G401.6 (cell line): ENCODE results near the gene SYNE2.
"Not testable (repeated sequence)": the region's sequence is repeated elsewhere in the genome, so short reads cannot be mapped to it uniquely, and the experiment has no call there.

Experiments
- FAIRE-seq: peaks from 2 replicates; lab custom pipeline; 2012; peaks lifted over from hg19 to GRCh38; lab: Jason Lieb, UNC

The SYNE2 gene

DNA sequence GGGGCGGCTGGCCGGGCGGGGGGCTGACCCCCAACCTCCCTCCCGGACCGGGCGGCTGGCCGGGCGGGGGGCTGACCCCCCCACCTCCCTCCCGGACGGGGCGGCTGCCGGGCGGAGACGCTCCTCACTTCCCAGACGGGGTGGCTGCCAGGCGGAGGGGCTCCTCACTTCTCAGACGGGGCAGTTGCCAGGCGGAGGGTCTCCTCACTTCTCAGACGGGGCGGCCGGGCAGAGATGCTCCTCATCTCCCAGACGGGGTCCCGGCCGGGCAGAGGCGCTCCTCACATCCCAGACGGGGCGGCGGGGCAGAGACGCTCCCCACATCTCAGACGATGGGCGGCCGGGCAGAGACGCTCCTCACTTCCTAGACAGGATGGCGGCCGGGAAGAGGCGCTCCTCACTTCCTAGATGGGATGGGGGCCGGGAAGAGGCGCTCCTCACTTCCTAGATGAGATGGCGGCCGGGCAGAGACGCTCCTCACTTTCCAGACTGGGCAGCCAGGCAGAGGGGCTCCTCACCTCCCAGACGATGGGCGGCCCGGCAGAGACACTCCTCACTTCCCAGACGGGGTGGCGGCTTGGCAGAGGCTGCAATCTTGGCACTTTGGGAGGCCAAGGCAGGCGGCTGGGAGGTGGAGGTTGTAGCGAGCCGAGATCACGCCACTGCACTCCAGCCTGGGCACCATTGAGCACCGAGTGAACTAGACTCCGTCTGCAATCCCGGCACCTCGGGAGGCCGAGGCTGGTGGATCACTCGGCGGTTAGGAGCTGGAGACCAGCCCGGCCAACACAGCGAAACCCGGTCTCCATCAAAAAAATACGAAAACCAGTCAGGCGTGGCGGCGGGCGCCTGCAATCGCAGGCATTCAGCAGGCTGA is 185.3 kb downstream of the SYNE2 start:
- not testable (repeated sequence) for FAIRE-seq

DNA sequence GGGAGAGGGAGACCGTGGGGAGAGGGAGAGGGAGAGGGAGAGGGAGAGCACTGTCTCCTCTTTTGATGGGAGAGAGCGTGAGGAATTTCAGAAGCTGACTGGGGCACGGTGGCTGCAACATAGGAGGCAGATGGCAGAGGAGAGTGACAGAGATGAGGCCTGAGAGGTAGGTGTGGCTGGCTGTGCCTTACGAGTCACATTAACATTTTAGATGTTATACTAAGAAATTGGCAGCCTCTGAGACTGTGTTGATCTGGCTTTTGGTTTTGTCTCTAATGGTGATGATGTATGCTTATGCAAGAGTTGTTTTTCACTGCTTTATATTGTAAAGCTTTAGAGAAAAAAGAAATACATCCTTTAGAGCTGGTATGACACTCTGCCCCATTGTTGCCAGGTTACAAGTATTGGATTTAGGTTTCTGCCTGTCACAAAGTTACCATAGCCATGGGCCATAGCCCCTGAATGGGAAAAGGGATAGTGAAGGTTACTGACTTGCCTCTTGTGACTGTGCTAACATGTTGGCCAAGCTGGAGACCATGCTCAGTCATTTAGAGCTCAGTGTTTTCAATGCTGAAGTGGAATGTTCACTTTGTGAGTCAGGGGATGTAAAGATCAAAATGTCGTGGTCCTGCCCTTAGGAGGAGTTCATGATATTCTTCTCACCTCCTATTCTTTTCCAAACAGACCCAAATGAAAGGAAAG is 186.2 kb downstream of the SYNE2 start:
- no peak for FAIRE-seq

- FAIRE-seq, result no peak
Observed at GRCh38 chr14:64040044-64040443, 187.2 kb downstream of the SYNE2 start.

- FAIRE-seq, result not testable (repeated sequence)
Observed at GRCh38 chr14:64043296-64043695, 190.5 kb downstream of the SYNE2 start.

- FAIRE-seq, result no peak
Observed at GRCh38 chr14:64045091-64045490, 192.3 kb downstream of the SYNE2 start.

DNA sequence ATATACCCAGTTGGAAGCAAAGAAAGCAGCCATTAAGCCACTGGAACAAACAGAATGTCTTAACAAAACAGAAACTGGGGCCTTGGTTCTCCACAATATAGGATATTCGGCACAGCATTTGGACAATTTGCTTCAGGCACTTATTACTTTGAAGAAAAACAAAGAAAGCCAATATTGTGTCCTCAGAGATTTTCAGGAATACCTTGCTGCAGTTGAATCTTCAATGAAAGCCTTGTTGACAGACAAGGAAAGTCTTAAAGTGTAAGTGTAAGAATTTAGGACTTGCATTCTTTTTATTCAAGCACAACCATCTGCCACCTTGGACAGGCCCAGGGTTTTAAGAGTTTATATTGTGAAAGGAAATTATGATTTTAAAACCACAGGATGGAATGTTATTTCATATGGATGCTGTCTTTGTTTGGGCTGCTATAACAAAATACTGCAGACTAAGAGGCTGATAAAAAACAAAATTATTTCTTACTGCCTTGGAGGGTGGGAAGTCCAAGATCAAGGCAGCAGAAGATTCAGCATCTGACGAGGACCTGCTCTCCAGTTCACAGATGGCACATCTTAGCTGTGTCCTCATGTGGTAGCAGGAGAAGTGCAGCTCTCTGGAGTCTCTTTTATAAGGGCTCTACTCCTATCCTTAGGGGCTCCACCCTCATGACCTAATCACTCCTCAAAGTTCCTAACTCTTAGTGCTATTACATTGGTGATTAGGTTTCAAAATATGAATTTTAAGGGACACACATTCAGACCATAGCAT is 197.0 kb downstream of the SYNE2 start:
- no peak for FAIRE-seq

DNA sequence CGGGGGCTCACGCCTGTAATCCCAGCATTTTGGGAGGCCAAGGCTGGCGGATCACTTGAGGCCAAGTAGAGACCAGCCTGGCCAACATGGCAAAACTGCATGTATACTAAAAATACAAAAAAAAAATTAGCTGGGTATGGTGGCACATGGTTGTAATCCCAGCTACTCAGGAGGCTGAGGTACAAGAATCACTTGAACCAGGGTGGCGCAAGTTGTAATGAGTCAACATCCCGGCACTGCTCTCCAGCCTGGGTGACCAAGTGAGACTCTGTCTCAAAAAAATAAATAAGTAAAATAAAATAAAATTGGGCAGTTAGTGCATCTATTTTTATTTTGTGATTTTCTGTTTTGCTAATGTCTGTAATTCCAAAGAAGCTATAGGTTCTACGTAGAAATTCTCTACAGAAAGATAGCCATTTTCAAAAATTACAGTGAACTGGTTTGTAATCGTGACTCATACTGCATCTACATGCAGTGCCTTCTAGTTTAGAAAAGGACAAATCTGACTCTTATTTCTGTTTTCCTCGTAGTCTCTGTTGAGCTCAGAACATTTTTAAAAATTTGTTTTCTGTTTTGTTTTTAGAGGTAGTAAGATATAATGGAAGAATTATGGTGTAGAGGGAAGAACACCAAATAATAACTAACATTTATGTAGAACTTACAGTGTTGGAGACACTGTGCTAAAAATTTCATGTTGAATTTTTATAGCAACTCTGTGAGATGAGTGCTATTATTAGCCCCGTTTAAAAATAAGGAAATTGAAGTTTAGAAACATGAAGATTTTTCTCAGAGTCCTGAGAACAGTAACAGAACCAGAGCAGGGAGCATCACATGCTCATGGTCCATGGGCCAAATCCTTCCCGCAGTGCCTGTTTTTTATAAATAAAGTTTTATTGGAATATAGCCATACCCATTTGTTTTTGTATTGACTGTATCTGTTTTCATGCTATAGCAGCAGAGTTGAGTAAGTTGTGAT is 201.2 kb downstream of the SYNE2 start:
- FAIRE-seq, result no peak

GRCh38 chr14:64059454-64060198 is 206.8 kb downstream of the SYNE2 start:
- no peak for FAIRE-seq

DNA sequence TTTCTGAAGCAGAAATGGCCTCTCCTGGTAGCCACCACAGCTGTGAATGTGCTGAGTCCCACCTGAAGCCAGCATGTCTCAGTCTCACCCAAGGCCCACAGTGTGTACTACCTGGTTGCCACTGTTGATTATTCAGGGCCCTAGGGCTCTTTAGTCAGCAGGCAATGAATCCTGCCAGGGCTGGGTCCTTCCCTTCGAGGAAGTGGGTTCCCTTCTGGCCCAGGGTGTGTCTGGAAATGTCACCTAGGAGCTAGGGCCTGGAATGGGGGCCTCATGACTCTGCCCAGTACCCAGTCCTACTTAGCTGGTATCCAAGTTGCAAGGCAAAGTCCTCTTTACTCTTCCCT is 207.4 kb downstream of the SYNE2 start:
- FAIRE-seq, result no peak

DNA sequence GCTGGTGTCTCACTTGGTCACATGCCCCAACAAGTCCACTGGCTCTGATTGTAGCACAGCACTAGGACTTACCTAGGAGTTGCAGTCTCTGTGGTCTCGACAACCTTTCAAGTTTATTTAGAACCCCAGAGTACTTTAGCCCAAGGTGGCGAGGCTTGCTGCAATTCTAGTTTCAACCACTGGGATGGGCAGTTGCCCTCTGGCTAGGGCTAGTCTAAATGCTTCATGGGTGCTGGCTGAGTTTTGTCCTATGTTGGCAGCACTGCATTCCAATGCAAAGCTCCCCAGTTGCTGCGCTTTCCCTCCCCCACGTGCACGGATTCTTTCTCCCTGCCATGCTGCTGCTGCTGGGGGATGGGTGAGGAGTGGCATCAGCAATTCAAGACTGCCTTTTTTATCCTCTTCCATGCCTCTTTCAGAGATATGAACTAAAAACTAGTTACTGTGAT is 207.9 kb downstream of the SYNE2 start:
- no peak for FAIRE-seq

- FAIRE-seq, result no peak
Observed at GRCh38 chr14:64061115-64061514, 208.3 kb downstream of the SYNE2 start.

DNA sequence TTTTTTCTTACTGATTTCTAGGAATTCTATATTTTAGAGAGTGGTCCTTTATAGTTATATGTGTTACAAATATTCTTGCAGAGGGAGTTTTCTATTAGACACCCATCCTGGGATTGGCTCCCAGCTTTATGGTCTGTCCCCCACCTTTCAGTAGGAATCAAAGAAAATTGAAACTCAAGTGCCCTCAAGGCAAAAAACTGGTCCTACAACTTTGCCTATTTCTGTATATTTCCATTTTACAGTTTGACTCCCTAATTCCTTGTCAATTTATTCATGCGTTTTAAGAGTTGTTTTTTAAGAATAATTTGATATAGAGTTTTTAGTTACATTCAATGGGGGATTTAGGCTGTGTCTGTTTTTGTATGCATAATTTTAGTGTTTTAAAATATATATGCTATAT is 208.9 kb downstream of the SYNE2 start:
- FAIRE-seq, result no peak

DNA sequence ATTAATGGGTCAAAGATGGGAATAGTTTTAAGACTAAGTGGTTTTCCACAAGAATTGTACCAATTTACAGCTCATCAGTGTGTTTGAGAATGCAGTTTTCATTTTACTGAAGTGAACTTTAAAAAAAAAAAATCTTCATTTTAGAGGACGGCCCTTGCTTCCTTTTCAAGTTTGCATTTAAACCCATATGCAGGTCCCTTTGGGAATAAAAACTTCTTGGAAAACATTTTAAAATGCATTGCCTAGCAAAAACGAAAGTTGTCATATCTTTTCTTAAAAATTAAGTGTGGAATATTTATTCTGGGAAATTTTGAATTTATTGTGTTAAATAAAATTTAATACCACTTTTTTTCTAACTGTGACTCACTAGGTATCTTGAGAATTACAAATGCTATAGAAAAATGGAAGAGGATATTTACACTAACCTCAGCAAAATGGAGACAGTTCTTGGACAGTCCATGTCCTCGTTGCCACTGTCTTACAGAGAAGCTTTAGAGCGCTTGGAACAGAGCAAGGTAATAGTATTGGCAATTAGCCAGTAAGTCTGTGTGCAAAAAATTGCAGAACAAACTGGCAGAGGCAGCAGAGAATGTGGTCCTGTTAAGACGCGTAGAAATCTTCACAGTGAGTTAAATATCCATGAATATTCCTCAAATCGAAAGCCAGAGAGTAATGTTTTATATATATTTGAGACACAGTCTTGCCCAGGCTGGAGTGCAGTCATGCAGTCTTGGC is 209.7 kb downstream of the SYNE2 start:
- FAIRE-seq, result no peak

GRCh38 chr14:64064447-64064846 is 211.6 kb downstream of the SYNE2 start:
- no peak for FAIRE-seq

DNA sequence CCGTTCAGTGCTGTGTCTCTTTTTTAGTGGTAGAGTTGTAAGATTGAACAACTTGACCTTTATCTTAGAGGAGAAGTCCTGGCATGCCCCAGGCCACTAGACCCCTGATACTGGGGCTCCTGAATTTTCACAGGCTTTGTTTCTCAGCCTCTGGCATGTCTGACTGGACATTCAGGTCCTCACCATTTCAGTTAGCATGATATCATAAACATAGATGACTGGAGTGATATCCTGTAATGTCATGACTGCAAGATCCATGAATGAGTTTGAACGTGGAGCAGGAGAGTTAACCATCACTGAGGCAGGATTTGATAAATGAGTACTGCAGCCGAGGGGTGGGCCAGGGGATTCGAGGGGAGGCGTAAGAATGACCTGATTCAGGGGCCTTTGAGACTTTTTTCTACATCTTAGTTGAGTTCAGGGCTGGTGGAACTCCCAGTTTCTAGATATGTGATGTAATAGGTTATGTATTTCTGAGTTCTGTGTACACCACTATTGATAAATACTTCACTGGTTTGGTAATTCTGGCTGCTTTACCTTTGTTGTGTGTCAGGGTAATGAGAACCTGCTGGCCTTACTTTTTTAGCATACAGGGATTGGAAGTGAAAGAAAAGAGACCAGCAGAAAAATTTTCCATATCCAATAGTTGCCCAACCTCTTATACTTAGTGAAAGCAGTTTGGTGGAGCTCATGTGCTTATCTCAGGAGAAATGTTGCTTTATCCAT is 217.0 kb downstream of the SYNE2 start:
- no peak for FAIRE-seq

DNA sequence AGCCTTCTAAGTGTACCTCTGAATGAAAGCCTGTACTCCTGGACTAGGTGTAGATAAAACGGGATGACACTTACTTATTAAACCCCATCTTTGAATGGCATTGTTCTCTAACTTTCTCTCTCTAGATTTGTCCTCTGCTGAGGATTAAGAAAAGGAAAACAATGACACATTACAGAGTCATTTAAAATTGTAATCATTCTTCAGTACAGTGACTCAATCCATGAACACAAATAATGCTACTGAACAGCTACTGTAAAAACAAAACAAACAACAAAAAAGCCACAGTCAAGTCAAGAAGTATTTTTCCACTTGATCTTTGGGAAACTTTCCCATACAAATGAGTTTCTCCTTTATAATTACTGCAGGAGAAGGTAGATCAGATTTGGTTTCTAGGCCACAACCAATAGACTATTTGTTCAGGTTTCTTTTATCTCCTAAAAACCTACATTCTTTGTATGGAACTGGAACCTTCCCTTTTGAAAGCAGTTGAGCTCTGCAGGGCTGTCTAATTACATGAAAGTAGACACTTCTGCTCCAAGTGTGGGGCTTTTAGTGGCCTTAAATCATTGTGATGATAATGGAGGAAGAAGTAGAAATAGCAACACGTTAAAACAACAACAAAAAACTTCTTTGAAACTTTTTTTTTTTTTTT is 222.3 kb downstream of the SYNE2 start:
- no peak for FAIRE-seq

GRCh38 chr14:64075613-64076005 is 222.8 kb downstream of the SYNE2 start:
- FAIRE-seq, result no peak

DNA sequence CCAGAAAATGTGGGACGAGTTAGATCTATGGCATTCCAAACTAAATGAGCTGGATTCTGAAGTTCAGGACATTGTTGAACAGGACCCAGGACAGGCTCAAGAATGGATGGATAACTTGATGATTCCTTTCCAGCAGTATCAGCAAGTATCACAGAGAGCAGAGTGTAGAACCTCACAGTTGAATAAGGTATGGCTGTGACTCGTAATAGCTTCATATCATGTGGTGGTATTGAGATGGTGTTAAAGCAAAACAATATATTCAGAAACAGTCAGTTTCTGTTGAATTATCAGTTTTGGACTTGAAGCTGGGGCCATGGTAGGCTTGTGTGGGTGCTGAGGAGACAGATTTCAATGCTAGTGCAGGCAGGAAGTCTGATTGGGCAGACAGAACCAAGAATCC is 227.6 kb downstream of the SYNE2 start:
- FAIRE-seq, result no peak

- FAIRE-seq, result no peak
Observed at GRCh38 chr14:64081174-64081746, 228.5 kb downstream of the SYNE2 start.
